ENCODE results near the gene AHCYL1. TPM values are rescaled to one million over a fixed set of nuclear protein-coding genes. Genes with fewer than 3 reads are reported as not detected.
A peak's percentile ranks its signal among the peaks of the same experiment; 100 is the strongest.

The AHCYL1 gene
- total RNA-seq, 2 donors from 2014 or later = 78.9 to 96.0 TPM

DNA sequence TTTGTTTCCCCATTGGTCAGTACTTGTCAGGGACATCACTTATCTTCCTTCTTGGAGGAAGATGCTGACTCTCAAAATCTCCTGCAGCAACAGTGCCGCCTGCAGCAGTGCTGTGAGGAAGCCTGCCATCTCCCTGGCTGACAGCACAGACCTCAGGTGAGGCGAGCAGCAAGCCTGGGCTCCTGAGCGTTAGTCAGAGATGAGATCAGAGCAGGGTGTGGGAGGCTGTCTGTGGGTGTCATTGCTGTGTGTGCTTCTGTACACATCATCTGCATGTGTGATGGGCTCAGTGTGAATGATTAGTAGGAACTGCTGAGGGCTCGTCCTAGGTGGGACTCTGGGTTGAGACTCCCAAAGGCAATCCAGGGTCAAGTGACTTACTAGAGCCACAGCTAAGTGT lies 56.0 kb downstream of the AHCYL1 start:
- WGBS, 2 experiments (ENCODE audit: insufficient coverage in 1 of 2, insufficient read length in 1 of 2) = 92% methylated on average over 4 of the region's 4 CpGs; no CpG with 5 or more reads in 1 of the 2 experiments
- H3K36me3 Mint-ChIP-seq (ENCODE audit: low read depth) = peaks cover 81% of the 10 kb centered on the region
- H3K9me3 Mint-ChIP-seq = no peaks in the 10 kb centered on the region

DNA sequence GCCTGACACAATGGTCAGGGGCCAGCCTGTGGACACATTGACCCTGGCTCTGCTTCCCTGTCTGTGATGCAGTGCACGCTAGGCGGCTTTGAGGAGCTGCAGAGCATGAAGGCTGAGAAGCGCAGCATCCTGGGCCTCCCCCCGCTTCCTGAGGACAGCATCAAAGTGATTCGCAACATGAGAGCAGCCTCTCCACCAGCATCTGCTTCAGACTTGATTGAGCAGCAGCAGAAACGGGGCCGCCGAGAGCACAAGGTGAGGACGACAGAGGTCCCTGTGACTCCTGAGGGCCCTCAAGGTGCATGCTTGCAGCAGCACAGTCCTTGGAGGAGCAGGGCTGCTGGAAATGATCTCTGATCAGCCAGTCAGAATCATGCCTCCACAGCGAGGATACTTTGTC lies 58.5 kb downstream of the AHCYL1 start:
- Histone ChIP-seq H3K4me3 (ENCODE audit: low read length) (no peak overlapping the region), H3K27me3 (ENCODE audit: control insufficient read depth, insufficient read depth, low read length, poor library complexity, severe bottlenecking) (no peaks in the 10 kb centered on the region), H3K9ac (ENCODE audit: extremely low read depth, low read length, poor library complexity, severe bottlenecking) (no peak overlapping the region), H3K4me1 (ENCODE audit: control insufficient read depth, insufficient read depth, low read length) (no peaks in the 10 kb centered on the region), H3K27ac (ENCODE audit: low read depth, low read length) (no peak overlapping the region), H3K9me3 (ENCODE audit: control insufficient read depth, low read length) (no peaks in the 10 kb centered on the region), H3K36me3 (ENCODE audit: control insufficient read depth, insufficient read depth, low read length) (peaks cover 98% of the 10 kb centered on the region)
- H3K27ac Mint-ChIP-seq = no peak overlapping the region
- peaks cover 91% of the 10 kb centered on the region for H3K36me3 Mint-ChIP-seq (ENCODE audit: low read depth)
- H3K27me3 Mint-ChIP-seq (ENCODE audit: insufficient read depth) = no peaks in the 10 kb centered on the region
- H3K9me3 Mint-ChIP-seq = no peaks in the 10 kb centered on the region
- 92 to 94% methylated on average over 8 to 10 of the region's 10 CpGs for WGBS, 2 experiments (ENCODE audit: insufficient coverage in 1 of 2, insufficient read length in 1 of 2)
- no peaks in the 10 kb centered on the region for H3K4me1 Mint-ChIP-seq
- TF ChIP-seq, protein P1, sequence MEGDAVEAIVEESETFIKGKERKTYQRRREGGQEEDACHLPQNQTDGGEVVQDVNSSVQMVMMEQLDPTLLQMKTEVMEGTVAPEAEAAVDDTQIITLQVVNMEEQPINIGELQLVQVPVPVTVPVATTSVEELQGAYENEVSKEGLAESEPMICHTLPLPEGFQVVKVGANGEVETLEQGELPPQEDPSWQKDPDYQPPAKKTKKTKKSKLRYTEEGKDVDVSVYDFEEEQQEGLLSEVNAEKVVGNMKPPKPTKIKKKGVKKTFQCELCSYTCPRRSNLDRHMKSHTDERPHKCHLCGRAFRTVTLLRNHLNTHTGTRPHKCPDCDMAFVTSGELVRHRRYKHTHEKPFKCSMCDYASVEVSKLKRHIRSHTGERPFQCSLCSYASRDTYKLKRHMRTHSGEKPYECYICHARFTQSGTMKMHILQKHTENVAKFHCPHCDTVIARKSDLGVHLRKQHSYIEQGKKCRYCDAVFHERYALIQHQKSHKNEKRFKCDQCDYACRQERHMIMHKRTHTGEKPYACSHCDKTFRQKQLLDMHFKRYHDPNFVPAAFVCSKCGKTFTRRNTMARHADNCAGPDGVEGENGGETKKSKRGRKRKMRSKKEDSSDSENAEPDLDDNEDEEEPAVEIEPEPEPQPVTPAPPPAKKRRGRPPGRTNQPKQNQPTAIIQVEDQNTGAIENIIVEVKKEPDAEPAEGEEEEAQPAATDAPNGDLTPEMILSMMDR (conservative IDR thresholded peaks at IDR 0.05) = no peak
- DNase-seq = no peak
- H3K4me3 Mint-ChIP-seq = no peak overlapping the region

More for the DNA sequence above, 56.0 kb downstream of the AHCYL1 start:
- H3K27ac Mint-ChIP-seq = no peak overlapping the region
- peaks cover 87% of the 10 kb centered on the region for H3K36me3 ChIP-seq (ENCODE audit: control insufficient read depth, insufficient read depth, low read length)
- H3K27me3 ChIP-seq (ENCODE audit: control insufficient read depth, insufficient read depth, low read length, poor library complexity, severe bottlenecking) = no peaks in the 10 kb centered on the region
- no peaks in the 10 kb centered on the region for H3K4me1 ChIP-seq (ENCODE audit: control insufficient read depth, insufficient read depth, low read length)
- no peak overlapping the region for H3K9ac ChIP-seq (ENCODE audit: extremely low read depth, low read length, poor library complexity, severe bottlenecking)
- TF ChIP-seq, protein P1 (conservative IDR thresholded peaks at IDR 0.05) = no peak
- H3K9me3 ChIP-seq (ENCODE audit: control insufficient read depth, low read length) = no peaks in the 10 kb centered on the region
- no peak overlapping the region for H3K4me3 Mint-ChIP-seq
- peaks cover 5% of the 10 kb centered on the region for H3K4me1 Mint-ChIP-seq
- no peak for DNase-seq
- H3K27me3 Mint-ChIP-seq (ENCODE audit: insufficient read depth) = no peaks in the 10 kb centered on the region
- H3K4me3 ChIP-seq (ENCODE audit: low read length) = no peak overlapping the region
- H3K27ac ChIP-seq (ENCODE audit: low read depth, low read length) = no peak overlapping the region

DNA sequence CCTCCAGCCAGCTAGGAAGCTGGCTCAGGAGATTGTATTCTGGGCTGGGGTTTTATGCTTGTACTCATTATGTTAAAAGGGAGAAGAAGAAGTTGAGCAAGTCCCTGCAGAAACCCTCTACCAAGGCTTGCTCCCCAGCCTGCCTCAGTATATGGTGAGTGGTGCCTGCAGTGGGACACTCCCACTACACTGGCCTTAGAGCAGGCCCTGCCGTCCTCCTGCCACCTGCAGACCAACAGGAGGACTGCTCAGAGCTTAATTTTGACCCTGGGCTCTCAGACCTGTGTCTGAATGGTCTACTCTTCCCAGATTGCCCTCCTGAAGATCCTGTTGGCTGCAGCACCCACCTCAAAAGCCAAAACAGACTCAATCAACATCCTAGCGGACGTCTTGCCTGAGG lies 62.9 kb downstream of the AHCYL1 start:
- Mint-ChIP-seq H3K27ac (no peak overlapping the region), H3K4me1 (no peaks in the 10 kb centered on the region), H3K27me3 (ENCODE audit: insufficient read depth) (no peaks in the 10 kb centered on the region), H3K36me3 (ENCODE audit: low read depth) (peaks cover 85% of the 10 kb centered on the region), H3K4me3 (no peak overlapping the region), H3K9me3 (no peaks in the 10 kb centered on the region)
- no peak for DNase-seq
- 81 to 93% methylated on average over 3 of the region's 3 CpGs for WGBS, 2 experiments (ENCODE audit: insufficient coverage in 1 of 2, insufficient read length in 1 of 2)
- Histone ChIP-seq H3K9me3 (ENCODE audit: control insufficient read depth, low read length) (no peaks in the 10 kb centered on the region), H3K9ac (ENCODE audit: extremely low read depth, low read length, poor library complexity, severe bottlenecking) (no peak overlapping the region), H3K27ac (ENCODE audit: low read depth, low read length) (no peak overlapping the region), H3K27me3 (ENCODE audit: control insufficient read depth, insufficient read depth, low read length, poor library complexity, severe bottlenecking) (no peaks in the 10 kb centered on the region), H3K36me3 (ENCODE audit: control insufficient read depth, insufficient read depth, low read length) (peaks cover 94% of the 10 kb centered on the region), H3K4me3 (ENCODE audit: low read length) (no peak overlapping the region), H3K4me1 (ENCODE audit: control insufficient read depth, insufficient read depth, low read length) (no peaks in the 10 kb centered on the region)
- TF ChIP-seq, protein P1 (conservative IDR thresholded peaks at IDR 0.05) = peak; percentile 43

All from endodermal cell (in vitro differentiated cells).